Breast epithelium (tissue), 4 donors: Measurements from ENCODE around the gene CIB2. TPM values are rescaled to one million over a fixed set of nuclear protein-coding genes. Genes with fewer than 3 reads are reported as not detected.

Source experiments
- DNase-seq, 2 donors: peaks; one replicate each; pipeline ENCODE4 v3.0.0-alpha.2; 2019; ENCODE audit warnings: low spot score in 2 of 2
- H3K27ac ChIP-seq, 2 donors: fragments of 200-600 bp; sonication (generic) in 1 of 2; one replicate each; pipeline ENCODE4 v1.5.1; 2016 to 2019; ENCODE audit warnings: mild to moderate bottlenecking in 1 of 2
- H3K27me3 ChIP-seq, 2 donors: fragments of 200-600 bp; sonication (generic) in 1 of 2; one replicate each; pipeline versions ENCODE4 v1.5.1 to v1.6.0; 2017 to 2019; ENCODE audit warnings: control low read depth in 1 of 2, mild to moderate bottlenecking in 1 of 2
- H3K36me3 ChIP-seq: fragments of 200-600 bp; one replicate; pipeline ENCODE4 v1.5.1; 2019
- H3K4me1 ChIP-seq, 2 donors: fragments of 200-600 bp; sonication (generic); one replicate each; pipeline ENCODE4 v1.5.1; 2016 to 2019; ENCODE audit warnings: control low read depth in 1 of 2
- H3K4me3 ChIP-seq, 3 donors: fragments of 200-600 bp; sonication (generic); 1 replicate in 2 of 3; 2 replicates in 1 of 3; pipeline ENCODE4 v1.5.1; 2016 to 2019; ENCODE audit warnings: mild to moderate bottlenecking in 3 of 3, moderate library complexity in 2 of 3
- H3K9me3 ChIP-seq, 2 donors: fragments of 200-600 bp; sonication (generic) in 1 of 2; one replicate each; pipeline ENCODE4 v1.5.1; 2016 to 2019; ENCODE audit warnings: control low read depth in 1 of 2
- CTCF ChIP-seq, 3 donors: fragments of 450-650 bp; IDR thresholded peaks; one replicate each; pipeline ENCODE4 v1.5.1; 2016 to 2017; ENCODE audit warnings: antibody characterized with exemption in 3 of 3, mild to moderate bottlenecking in 3 of 3, moderate library complexity in 3 of 3
- POLR2A ChIP-seq: fragments of 450-650 bp; IDR thresholded peaks from one replicate; pipeline ENCODE4 v1.6.1; 2016; ENCODE audit warnings: antibody characterized with exemption, mild to moderate bottlenecking, moderate library complexity
- POLR2AphosphoS5 ChIP-seq, 3 donors: sonication (generic); formaldehyde crosslinking; IDR thresholded peaks; one replicate each; pipeline ENCODE4 v1.6.1; 2017; ENCODE audit warnings: antibody characterized with exemption in 3 of 3
- intact Hi-C: fragments of 100-400 bp; cut with DNase I; formaldehyde crosslinking; loops from one replicate; pipeline ENCODE4 v1.15.1; 2023; ENCODE audit warnings: low total_unique reads
- total RNA-seq, 3 donors: library from RNA; depleted of rRNA; stranded (reverse); fragments of >200 nt; gene quantifications; one replicate each; pipeline ENCODE4 v1.1.0, GENCODE V29; 2016

Gene CIB2
- total RNA-seq, 3 donors from 2014 or later: 2.9 to 5.8 (median 4.9) TPM

- Histone ChIP-seq H3K9me3 (no peaks in the 10 kb centered on the region), H3K4me3 (no peak overlapping the region), H3K4me1 (no peaks in the 10 kb centered on the region), H3K36me3 (no peaks in the 10 kb centered on the region), H3K27ac (no peak overlapping the region), H3K27me3 (no peaks in the 10 kb centered on the region)
- no peak for TF ChIP-seq POLR2AphosphoS5 (IDR thresholded peaks at IDR 0.05)
- TF ChIP-seq CTCF (IDR thresholded peaks at IDR 0.05): no peak
- no peak for TF ChIP-seq POLR2A
- no peak for DNase-seq
- intact Hi-C loops: no loop called here
Observed at GRCh38 chr15:78087951-78088772, 43.1 kb downstream of the CIB2 start.

- Histone ChIP-seq H3K4me1 (no peaks in the 10 kb centered on the region), H3K27ac (no peak overlapping the region), H3K4me3 (no peak overlapping the region), H3K27me3 (no peaks in the 10 kb centered on the region), H3K9me3 (no peaks in the 10 kb centered on the region), H3K36me3 (no peaks in the 10 kb centered on the region)
- intact Hi-C loops: no loop called here
- TF ChIP-seq POLR2AphosphoS5 (IDR thresholded peaks at IDR 0.05) (no peak), CTCF (IDR thresholded peaks at IDR 0.05) (no peak), POLR2A (no peak)
- no peak for DNase-seq
Observed at GRCh38 chr15:78085928-78086327, 45.3 kb downstream of the CIB2 start.

- TF ChIP-seq CTCF (IDR thresholded peaks at IDR 0.05) (no peak), POLR2AphosphoS5 (IDR thresholded peaks at IDR 0.05) (no peak), POLR2A (no peak)
- intact Hi-C loops: no loop called here
- H3K27ac ChIP-seq: peak overlapping the region in 1 of 2 donors; percentile 46
Observed at GRCh38 chr15:78084449-78084750, 46.8 kb downstream of the CIB2 start.

GRCh38 chr15:78083687-78084448, 47.4 kb downstream of the CIB2 start:
- H3K4me1 ChIP-seq: no peaks in the 10 kb centered on the region
- no peak for DNase-seq
- no peaks in the 10 kb centered on the region for H3K27me3 ChIP-seq
- H3K9me3 ChIP-seq: no peaks in the 10 kb centered on the region
- TF ChIP-seq POLR2A (no peak), POLR2AphosphoS5 (IDR thresholded peaks at IDR 0.05) (no peak)
- intact Hi-C loops: no loop called here
- H3K36me3 ChIP-seq: no peaks in the 10 kb centered on the region
- H3K4me3 ChIP-seq: no peak overlapping the region
- peak overlapping the region in 1 of 2 donors; percentile 46 for H3K27ac ChIP-seq

More at GRCh38 chr15:78084449-78084750, 46.8 kb downstream of the CIB2 start:
- Histone ChIP-seq H3K4me3 (no peak overlapping the region), H3K4me1 (no peaks in the 10 kb centered on the region), H3K27me3 (no peaks in the 10 kb centered on the region), H3K36me3 (no peaks in the 10 kb centered on the region), H3K9me3 (no peaks in the 10 kb centered on the region)
- DNase-seq: no peak

GRCh38 chr15:78083186-78083585, 48.1 kb downstream of the CIB2 start:
- DNase-seq: no peak

GRCh38 chr15:78082743-78083110, 48.5 kb downstream of the CIB2 start:
- no peaks in the 10 kb centered on the region for H3K27me3 ChIP-seq
- no peaks in the 10 kb centered on the region for H3K9me3 ChIP-seq
- no peak for DNase-seq
- intact Hi-C loops: no loop called here
- H3K4me1 ChIP-seq: no peaks in the 10 kb centered on the region
- H3K27ac ChIP-seq: no peak overlapping the region
- H3K36me3 ChIP-seq: no peaks in the 10 kb centered on the region
- TF ChIP-seq POLR2A: no peak
- TF ChIP-seq CTCF (IDR thresholded peaks at IDR 0.05): no peak
- TF ChIP-seq POLR2AphosphoS5 (IDR thresholded peaks at IDR 0.05): no peak
- H3K4me3 ChIP-seq: no peak overlapping the region

More at GRCh38 chr15:78083186-78083585, 48.1 kb downstream of the CIB2 start:
- no peaks in the 10 kb centered on the region for H3K4me1 ChIP-seq
- no peaks in the 10 kb centered on the region for H3K9me3 ChIP-seq
- intact Hi-C loops: no loop called here
- H3K36me3 ChIP-seq: no peaks in the 10 kb centered on the region
- H3K27ac ChIP-seq: no peak overlapping the region
- TF ChIP-seq POLR2A: no peak
- TF ChIP-seq POLR2AphosphoS5 (IDR thresholded peaks at IDR 0.05): no peak
- no peaks in the 10 kb centered on the region for H3K27me3 ChIP-seq
- H3K4me3 ChIP-seq: no peak overlapping the region
